ENCODE measurements around the gene UFD1. TPM values are rescaled to one million over a fixed set of nuclear protein-coding genes. Genes with fewer than 3 reads are reported as not detected.

Gene UFD1
- total RNA-seq, 1 donor from 2014 or later = 82.5 TPM

DNA sequence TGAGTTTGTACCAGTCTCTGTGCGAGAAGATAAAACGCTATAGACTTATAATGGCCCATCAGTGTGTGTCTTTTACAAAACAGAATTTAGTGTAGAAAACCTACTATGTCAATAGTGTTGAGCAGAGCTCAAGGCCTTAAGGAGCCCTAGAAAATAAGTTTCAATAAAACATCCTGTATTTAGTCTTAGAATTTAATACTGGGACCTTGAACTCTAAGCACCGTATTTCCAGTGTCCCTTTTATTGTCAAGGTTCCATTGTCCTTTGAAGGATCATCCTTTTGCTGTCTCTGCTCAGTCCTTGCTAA, 17.3 kb upstream of the UFD1 start:
- DNase-seq (ENCODE audit: low read depth in 2 of 2) = no peak

DNA sequence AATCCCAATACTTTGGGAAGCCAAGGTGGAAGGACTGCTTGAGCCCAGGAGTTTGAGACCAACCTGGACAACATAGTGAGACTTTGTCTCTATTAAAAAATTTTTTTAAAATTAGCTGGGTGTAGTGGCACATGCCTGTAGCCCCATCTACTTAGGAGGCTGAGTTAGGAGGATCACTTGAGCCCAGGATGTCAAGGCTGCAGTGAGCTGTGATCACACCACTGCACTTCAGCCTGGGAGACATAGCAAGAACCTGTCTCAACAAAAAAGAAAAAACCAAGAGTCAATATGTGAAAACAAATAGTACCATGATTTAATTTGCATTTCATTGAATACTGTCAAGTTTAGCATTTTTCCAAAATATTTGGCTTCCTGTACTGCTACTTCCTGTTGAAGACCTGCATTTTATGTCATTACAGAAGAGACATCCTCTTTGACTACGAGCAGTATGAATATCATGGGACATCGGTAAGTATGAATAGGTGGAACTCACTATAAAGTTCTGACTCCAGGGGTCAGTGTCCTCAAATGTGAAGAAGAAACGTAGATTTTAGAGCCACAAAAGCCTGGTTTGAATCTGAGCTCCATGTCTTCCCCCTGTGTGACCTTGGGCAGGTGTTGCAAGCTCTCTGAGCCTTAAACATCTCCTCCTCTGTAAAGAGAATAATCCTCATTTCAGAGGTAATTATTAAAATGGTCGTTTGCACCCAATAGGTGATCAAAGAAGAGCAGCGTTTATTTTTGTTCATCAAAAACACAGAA, 16.8 kb upstream of the UFD1 start:
- DNase-seq (ENCODE audit: low read depth in 2 of 2) = peak; percentile 78 to 91

GRCh38 chr22:19494676-19495173, 15.7 kb upstream of the UFD1 start:
- DNase-seq (ENCODE audit: low read depth in 2 of 2) = no peak

GRCh38 chr22:19494001-19494560, 15.1 kb upstream of the UFD1 start:
- DNase-seq (ENCODE audit: low read depth in 2 of 2) = no peak

GRCh38 chr22:19492504-19493174, 13.6 kb upstream of the UFD1 start:
- no peak for DNase-seq (ENCODE audit: low read depth in 2 of 2)

DNA sequence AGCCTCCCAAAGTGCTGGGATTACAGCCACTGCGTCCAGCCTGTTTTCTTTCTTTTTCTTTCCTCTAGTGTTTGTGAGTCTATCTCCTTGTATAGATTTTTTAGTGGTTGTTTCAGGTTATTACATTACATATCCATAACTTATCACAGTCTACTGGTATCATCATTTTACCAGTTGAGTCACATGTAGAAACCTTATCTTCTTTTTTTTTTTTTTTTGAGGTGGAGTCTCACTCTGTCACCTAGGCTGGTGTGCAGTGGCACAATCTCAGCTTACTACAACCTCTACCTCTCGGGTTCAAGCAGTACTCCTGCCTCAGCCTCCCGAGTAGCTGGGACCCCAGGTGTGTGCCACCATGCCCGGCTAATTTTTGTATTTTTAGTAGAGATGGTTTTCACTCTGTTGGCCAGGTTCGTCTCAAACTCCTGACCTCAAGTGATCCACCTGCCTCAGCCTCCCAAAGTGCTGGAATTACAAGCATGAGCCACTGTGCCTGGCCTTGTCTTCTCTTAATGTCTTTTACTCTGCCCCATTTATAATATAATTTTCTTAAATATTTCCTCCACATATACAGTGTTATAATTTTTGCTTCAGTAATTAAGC, 11.7 kb upstream of the UFD1 start:
- no peak for DNase-seq (ENCODE audit: low read depth in 2 of 2)

- DNase-seq (ENCODE audit: low read depth in 2 of 2) = peak; percentile 29 to 69
These were observed 10.2 kb upstream of the UFD1 start for GRCh38 chr22:19488884-19489843.

DNA sequence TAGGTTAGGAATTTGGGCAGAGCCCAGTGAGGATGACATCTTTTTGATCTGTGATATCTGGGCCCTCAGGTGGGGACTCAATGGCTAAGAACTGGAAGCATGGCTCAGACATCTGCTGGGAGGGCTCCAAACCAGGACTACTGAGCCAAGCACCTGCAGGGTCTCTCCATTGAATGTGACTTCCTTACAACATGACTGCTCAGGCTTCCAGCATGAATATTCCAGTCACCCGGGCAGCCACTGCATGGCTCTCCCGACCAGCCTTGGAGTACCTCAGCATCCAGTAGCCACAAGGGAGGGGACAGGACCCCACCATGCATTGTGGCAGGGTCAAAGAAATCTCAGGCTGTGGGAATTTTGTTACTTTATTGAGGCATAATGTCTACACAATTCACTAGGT, 9.3 kb upstream of the UFD1 start:
- DNase-seq (ENCODE audit: low read depth in 2 of 2) = no peak

GRCh38 chr22:19483481-19484244, 4.7 kb upstream of the UFD1 start:
- peak; percentile 24 to 90 for DNase-seq (ENCODE audit: low read depth in 2 of 2)

DNA sequence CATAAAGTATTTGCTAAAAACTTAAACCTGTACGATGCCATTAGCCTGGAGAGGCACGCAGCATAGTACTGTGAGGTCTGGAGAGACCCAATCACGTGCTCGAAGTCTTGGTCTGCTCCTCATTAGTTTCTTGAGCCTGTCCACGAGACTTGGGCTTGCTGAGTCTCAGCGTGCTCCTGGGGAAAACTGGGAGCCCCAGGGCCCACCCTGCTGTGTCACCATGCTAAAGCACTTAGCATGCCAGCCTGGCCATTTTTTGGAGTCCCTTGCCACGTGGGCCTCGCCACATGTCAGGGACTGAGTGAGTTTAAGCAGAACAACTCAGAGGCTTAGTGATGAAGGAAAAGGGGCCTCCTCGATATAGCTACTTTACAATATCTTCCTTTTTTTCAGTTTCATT, 3.3 kb upstream of the UFD1 start:
- no peak for DNase-seq (ENCODE audit: low read depth in 2 of 2)

- DNase-seq (ENCODE audit: low read depth in 2 of 2) = no peak
These were observed 1.8 kb upstream of the UFD1 start for GRCh38 chr22:19480789-19481188.

DNA sequence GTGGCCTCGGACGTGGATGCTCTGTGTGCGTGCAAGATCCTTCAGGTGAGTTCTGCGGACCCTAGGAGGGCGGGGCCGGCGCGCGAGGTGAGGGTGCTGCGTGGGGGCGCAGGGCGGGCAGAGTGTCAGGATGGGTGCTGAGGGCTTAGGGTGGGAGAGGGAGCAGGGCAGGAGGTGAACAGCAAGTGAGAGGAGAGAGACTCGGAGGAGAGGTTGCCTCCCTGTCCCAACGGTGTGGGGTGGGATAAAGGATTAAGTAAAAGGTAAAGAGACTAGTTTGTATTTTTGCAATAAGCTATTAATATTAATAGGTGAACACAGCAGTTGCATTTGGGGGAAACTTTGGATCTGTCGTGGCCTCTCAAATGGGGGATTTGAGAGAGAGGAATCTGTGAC, 1.2 kb upstream of the UFD1 start:
- DNase-seq (ENCODE audit: low read depth in 2 of 2) = no peak

- DNase-seq (ENCODE audit: low read depth in 2 of 2) = peak; percentile 99
These were observed 571 bp upstream of the UFD1 start, which contains the start of gene CDC45 for GRCh38 chr22:19479355-19480172. TSS of gene CDC45 (plus strand) at chr22:19479920. CDS start at chr22:19479969, 49 bp downstream.

- no peak for DNase-seq (ENCODE audit: low read depth in 2 of 2)
These were observed 720 bp downstream of the UFD1 start for GRCh38 chr22:19478045-19478900.

- peak; percentile 20 to 38 for DNase-seq (ENCODE audit: low read depth in 2 of 2)
These were observed 1.5 kb downstream of the UFD1 start for GRCh38 chr22:19477321-19478044.

DNA sequence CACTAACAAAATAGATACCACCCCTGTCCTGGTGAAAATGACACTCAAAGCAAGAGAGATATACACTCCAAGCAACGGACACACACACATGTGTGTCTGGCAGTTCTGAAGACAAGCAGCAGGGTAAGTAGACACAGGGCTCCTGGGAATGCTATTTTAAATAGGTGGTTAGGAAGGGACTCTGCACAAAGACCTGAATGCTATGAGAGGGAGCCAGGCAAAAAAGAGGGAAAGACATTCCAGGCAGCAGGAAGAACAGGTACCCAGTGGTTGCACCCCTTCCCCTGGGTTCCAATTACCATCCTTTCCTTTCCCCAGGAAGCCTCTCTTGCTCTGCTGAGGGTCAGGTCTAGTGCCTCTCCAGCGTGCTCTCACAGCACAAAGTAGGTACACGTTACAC, 3.0 kb downstream of the UFD1 start:
- DNase-seq (ENCODE audit: low read depth in 2 of 2) = no peak

- DNase-seq (ENCODE audit: low read depth in 2 of 2) = peak in 1 of 2 donors; percentile 11
These were observed 5.4 kb downstream of the UFD1 start for GRCh38 chr22:19473578-19473977.

DNA sequence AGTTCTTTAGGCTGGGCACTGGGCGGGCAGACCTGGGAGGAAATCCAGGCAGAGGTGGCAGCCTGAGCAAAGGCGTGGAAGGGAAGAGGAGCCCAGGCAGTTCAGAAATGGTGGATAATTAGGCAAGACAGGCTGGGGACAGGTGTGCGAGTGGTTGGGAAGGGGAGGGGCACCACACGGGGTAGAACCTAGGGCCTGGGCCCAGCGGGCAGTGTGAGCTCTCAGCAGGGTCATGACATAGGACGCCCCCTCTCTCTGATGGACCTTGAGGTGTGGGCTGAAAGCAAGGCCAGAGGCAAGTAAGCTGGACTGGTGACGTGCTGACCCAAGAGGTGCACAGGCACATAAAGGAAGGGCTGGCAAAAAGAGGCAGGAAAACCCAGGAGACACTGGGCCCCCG, 6.8 kb downstream of the UFD1 start:
- no peak for DNase-seq (ENCODE audit: low read depth in 2 of 2)
